Natural killer cell (primary cell): Measurements from ENCODE around the gene EHD3. TPM values are rescaled to one million over a fixed set of nuclear protein-coding genes. Genes with fewer than 3 reads are reported as not detected.

Source experiments
- ATAC-seq, 3 donors: fragments of 150-1000 bp in 2 of 3; fragments of 200-7000 bp in 1 of 3; cut with Tn5 transposase; 1 replicate in 1 of 3; 2 replicates in 2 of 3; pipeline ENCODE4 v1.10.0; 2021; ENCODE audit warnings: mild to moderate bottlenecking in 2 of 3, moderate library complexity in 2 of 3
- DNase-seq, 2 donors: peaks; one replicate each; pipeline versions ENCODE4 v3.0.0 to v3.0.0-alpha.2; 2013 to 2021; ENCODE audit warnings: mixed read lengths in 1 of 2
- H3K27ac ChIP-seq: one replicate; pipeline ENCODE4 v1.5.1; 2013; ENCODE audit warnings: mild to moderate bottlenecking, low read length
- H3K27me3 ChIP-seq: one replicate; pipeline ENCODE4 v1.6.1; 2013; ENCODE audit warnings: low read length; ENCODE audit not compliant: control insufficient read depth, insufficient read depth
- H3K36me3 ChIP-seq: one replicate; pipeline ENCODE4 v1.6.1; 2013; ENCODE audit warnings: low read length; ENCODE audit not compliant: control insufficient read depth, insufficient read depth
- H3K4me1 ChIP-seq: one replicate; pipeline ENCODE4 v1.6.1; 2013; ENCODE audit warnings: low read length; ENCODE audit not compliant: control insufficient read depth, insufficient read depth
- H3K4me3 ChIP-seq: one replicate; pipeline ENCODE4 v1.5.1; 2013; ENCODE audit warnings: low read length
- H3K9me3 ChIP-seq: one replicate; pipeline ENCODE4 v1.6.1; 2013; ENCODE audit warnings: low read length; ENCODE audit not compliant: control insufficient read depth, insufficient read depth
- H3K27ac Mint-ChIP-seq, 2 donors: one replicate each; pipeline ENCODE4 v1.8.0; 2022; ENCODE audit warnings: mild to moderate bottlenecking in 2 of 2, mixed read lengths in 2 of 2, moderate library complexity in 1 of 2
- H3K27me3 Mint-ChIP-seq, 2 donors: one replicate each; pipeline ENCODE4 v1.8.0; 2022; ENCODE audit warnings: low read depth in 2 of 2, mixed read lengths in 2 of 2
- H3K36me3 Mint-ChIP-seq: one replicate; pipeline ENCODE4 v1.8.0; 2022; ENCODE audit warnings: mixed read lengths
- H3K4me1 Mint-ChIP-seq, 2 donors: one replicate each; pipeline ENCODE4 v1.8.0; 2022; ENCODE audit warnings: mixed read lengths in 2 of 2
- H3K4me3 Mint-ChIP-seq: one replicate; pipeline ENCODE4 v1.8.0; 2022; ENCODE audit warnings: mild to moderate bottlenecking, moderate library complexity, mixed read lengths
- H3K9me3 Mint-ChIP-seq, 2 donors: one replicate each; pipeline ENCODE4 v1.8.0; 2022; ENCODE audit warnings: mixed read lengths in 2 of 2
- CTCF ChIP-seq: fragments of 200-600 bp; IDR thresholded peaks from one replicate; pipeline ENCODE4 v1.8.0; 2022; ENCODE audit warnings: antibody characterized with exemption
- whole genome bisulfite sequencing: methylation state at CpG from one replicate; pipeline ENCODE4 v1.1.7; 2013; ENCODE audit warnings: missing lambda C conversion rate; ENCODE audit not compliant: insufficient coverage; 5-methylcytosine and 5-hydroxymethylcytosine counted together
- intact Hi-C: fragments of 100-400 bp; cut with micrococcal nuclease; formaldehyde crosslinking; loops from one replicate; pipeline ENCODE4 v1.14.2; 2022
- total RNA-seq, 4 donors: library from RNA; stranded (reverse); fragments of 120-200 nt in 1 of 4; gene quantifications; one replicate each; pipeline versions ENCODE4 v1.2.3 to v1.2.4, GENCODE V29; 2013 to 2022

The EHD3 gene
- total RNA-seq, 3 donors from 2014 or later (not counting 1 experiment from before 2014, with no cell fraction given) = 5.6 to 7.8 (median 7.2) TPM

DNA sequence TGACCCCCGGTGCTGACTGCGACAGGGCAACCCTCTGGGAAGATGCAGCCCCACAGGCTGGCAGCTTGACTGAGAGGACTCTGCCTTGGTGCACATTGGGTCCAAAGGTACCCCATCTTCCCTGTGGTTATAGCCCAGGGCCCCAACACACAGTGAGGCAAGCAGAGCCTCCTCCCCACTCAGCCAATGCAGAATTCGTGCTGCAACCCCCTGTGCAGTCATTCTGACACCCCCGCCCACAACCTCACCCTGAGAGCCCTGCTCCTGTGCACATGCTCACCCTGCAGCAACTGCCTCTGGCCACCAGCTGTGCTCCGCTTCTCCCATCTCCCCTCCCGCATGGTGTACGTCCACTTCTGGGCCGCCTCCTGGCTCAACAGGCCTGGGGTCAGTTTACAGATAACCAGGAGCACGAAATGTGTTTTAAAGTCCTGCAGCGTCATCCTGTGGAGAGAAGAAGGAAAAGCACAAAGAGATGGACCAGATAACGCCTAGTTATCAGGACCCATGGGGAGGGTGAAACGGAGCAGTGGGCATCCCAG is 41.0 kb upstream of the EHD3 start:
- H3K27me3 ChIP-seq = no peaks in the 10 kb centered on the region
- no peak for TF ChIP-seq CTCF
- intact Hi-C loops = no loop called here
- Mint-ChIP-seq H3K27me3 (peaks cover 0 to 7% of the 10 kb centered on the region in 2 donors), H3K4me1 (no peaks in the 10 kb centered on the region), H3K4me3 (no peak overlapping the region), H3K36me3 (no peaks in the 10 kb centered on the region), H3K27ac (no peak overlapping the region), H3K9me3 (no peaks in the 10 kb centered on the region)
- ATAC-seq (no peak), DNase-seq (no peak)
- H3K4me1 ChIP-seq = no peaks in the 10 kb centered on the region
- no peaks in the 10 kb centered on the region for H3K36me3 ChIP-seq
- WGBS = 90% methylated on average over 12 of the region's 12 CpGs
- H3K9me3 ChIP-seq = no peaks in the 10 kb centered on the region
- H3K27ac ChIP-seq = no peak overlapping the region
- no peak overlapping the region for H3K4me3 ChIP-seq

GRCh38 chr2:31193806-31194205 is 40.1 kb upstream of the EHD3 start:
- no peak for TF ChIP-seq CTCF
- H3K4me3 ChIP-seq = no peak overlapping the region
- H3K9me3 Mint-ChIP-seq = peaks cover 0 to under 1% of the 10 kb centered on the region in 2 donors
- no peak overlapping the region for H3K27ac ChIP-seq
- H3K36me3 ChIP-seq = no peaks in the 10 kb centered on the region
- H3K36me3 Mint-ChIP-seq = no peaks in the 10 kb centered on the region
- no peak for DNase-seq
- peaks cover 0 to 3% of the 10 kb centered on the region in 2 donors for H3K27me3 Mint-ChIP-seq
- H3K4me1 Mint-ChIP-seq = no peaks in the 10 kb centered on the region
- no peaks in the 10 kb centered on the region for H3K9me3 ChIP-seq
- WGBS = 91% methylated on average over 4 of the region's 4 CpGs
- H3K4me3 Mint-ChIP-seq = no peak overlapping the region
- no peak overlapping the region for H3K27ac Mint-ChIP-seq
- intact Hi-C loops = no loop called here
- no peaks in the 10 kb centered on the region for H3K27me3 ChIP-seq
- no peak for ATAC-seq
- H3K4me1 ChIP-seq = no peaks in the 10 kb centered on the region

DNA sequence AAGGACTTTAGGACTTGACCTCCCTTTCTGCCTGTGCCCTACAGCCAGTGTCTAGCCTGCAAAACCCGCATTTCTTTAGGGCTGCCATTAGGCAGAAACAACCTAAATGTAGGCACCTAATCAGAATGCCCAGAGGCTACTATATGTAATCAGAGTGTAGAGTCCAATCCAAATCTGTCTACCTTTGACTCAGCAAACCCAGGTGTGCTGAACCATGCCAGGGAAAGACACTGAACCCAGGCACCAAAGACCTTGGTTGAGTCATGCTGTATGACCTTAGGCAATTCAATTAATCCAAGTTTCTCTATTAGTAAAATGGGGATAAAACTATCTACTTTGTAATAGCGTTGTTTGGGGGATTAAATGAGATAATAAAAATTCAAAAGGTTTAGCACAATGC is 37.3 kb upstream of the EHD3 start:
- no peaks in the 10 kb centered on the region for H3K27me3 Mint-ChIP-seq
- intact Hi-C loops = no loop called here
- no peak overlapping the region for H3K27ac Mint-ChIP-seq
- H3K4me1 Mint-ChIP-seq = no peaks in the 10 kb centered on the region
- H3K27ac ChIP-seq = no peak overlapping the region
- H3K4me3 ChIP-seq = no peak overlapping the region
- H3K4me3 Mint-ChIP-seq = no peak overlapping the region
- no peaks in the 10 kb centered on the region for H3K36me3 ChIP-seq
- H3K36me3 Mint-ChIP-seq = no peaks in the 10 kb centered on the region
- DNase-seq = no peak
- H3K9me3 Mint-ChIP-seq = peaks cover 0 to 2% of the 10 kb centered on the region in 2 donors
- H3K27me3 ChIP-seq = no peaks in the 10 kb centered on the region
- no peaks in the 10 kb centered on the region for H3K4me1 ChIP-seq
- no peak for TF ChIP-seq CTCF
- 92% methylated on average over 1 of the region's 2 CpGs for WGBS
- no peaks in the 10 kb centered on the region for H3K9me3 ChIP-seq
- ATAC-seq = no peak

- Mint-ChIP-seq H3K9me3 (peaks cover 0 to 2% of the 10 kb centered on the region in 2 donors), H3K4me3 (no peak overlapping the region), H3K4me1 (no peaks in the 10 kb centered on the region), H3K36me3 (no peaks in the 10 kb centered on the region), H3K27ac (no peak overlapping the region), H3K27me3 (no peaks in the 10 kb centered on the region)
- DNase-seq = no peak
- Histone ChIP-seq H3K4me3 (no peak overlapping the region), H3K36me3 (no peaks in the 10 kb centered on the region), H3K27me3 (no peaks in the 10 kb centered on the region), H3K4me1 (no peaks in the 10 kb centered on the region), H3K27ac (no peak overlapping the region), H3K9me3 (no peaks in the 10 kb centered on the region)
- TF ChIP-seq CTCF = no peak
- 93% methylated on average over 4 of the region's 4 CpGs for WGBS
- intact Hi-C loops = no loop called here
- no peak for ATAC-seq
Measured at GRCh38 chr2:31197166-31197565, 36.8 kb upstream of the EHD3 start.
